GM19467 (cell line): Measurements from ENCODE around the gene TP53AIP1.

Experiments used
- ATAC-seq: cut with Tn5 transposase; IDR thresholded peaks from one replicate; pipeline ENCODE4 v1.9.1; 2021; ENCODE audit warnings: mild to moderate bottlenecking, moderate library complexity; ENCODE audit not compliant: unreplicated experiment

Gene TP53AIP1

DNA sequence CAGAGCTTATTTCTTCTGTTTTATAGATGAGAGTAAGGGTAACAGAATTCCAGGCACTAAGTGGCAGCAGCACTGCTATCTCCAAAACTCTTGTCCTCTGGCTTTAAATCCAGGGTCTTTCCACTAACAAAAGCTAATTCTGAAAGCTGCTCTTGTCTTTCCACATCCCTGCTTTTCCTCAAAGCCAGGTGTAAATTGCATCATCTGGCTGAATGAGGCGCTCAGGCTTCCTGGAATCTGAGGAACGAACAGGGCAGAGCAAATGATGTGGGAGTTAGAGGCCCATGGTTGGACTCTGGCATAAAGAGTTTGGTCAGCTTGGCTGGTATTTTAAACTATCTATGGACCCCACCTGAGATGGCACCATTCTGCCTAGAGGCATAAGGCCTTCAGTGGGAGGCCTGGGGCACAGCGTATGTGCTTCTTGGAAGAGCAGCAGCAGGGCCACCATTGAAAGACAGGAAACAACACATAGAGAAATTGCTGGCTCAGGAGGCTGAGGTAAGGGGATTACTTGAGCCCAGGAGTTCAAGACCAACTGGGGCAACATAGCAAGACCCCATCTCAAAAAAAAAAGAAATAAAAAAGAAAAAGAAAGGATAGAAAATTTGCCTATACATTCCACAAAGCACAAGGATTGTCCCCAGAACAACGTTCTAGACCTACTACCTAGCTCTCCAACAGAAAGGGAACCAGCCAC lies 49.7 kb downstream of the TP53AIP1 start:
- ATAC-seq, result no peak

DNA sequence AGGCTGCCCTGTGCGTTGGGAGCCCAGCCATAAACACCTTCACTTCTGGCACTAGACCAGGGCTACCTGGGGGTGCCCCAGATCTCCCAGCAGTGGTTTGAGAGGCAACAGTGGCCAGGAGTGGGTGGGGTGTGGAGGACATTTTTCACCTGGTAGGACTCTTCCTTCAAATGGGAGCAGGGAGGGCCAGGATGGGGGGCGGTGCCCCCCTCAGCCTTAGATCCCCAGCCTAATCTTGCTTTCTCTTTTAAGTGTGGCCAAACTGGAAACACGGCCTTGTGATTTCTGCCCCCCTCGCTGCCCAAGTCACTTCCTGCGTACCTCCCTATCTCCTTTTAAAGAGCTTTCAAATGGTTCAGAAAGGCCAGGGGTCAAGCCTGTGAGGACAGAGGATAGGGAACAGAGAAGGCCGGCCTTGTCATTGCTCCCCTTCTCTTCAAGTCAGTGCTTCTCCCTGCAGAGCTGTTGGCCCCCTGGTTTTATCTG lies 50.7 kb downstream of the TP53AIP1 start:
- ATAC-seq, result no peak

DNA sequence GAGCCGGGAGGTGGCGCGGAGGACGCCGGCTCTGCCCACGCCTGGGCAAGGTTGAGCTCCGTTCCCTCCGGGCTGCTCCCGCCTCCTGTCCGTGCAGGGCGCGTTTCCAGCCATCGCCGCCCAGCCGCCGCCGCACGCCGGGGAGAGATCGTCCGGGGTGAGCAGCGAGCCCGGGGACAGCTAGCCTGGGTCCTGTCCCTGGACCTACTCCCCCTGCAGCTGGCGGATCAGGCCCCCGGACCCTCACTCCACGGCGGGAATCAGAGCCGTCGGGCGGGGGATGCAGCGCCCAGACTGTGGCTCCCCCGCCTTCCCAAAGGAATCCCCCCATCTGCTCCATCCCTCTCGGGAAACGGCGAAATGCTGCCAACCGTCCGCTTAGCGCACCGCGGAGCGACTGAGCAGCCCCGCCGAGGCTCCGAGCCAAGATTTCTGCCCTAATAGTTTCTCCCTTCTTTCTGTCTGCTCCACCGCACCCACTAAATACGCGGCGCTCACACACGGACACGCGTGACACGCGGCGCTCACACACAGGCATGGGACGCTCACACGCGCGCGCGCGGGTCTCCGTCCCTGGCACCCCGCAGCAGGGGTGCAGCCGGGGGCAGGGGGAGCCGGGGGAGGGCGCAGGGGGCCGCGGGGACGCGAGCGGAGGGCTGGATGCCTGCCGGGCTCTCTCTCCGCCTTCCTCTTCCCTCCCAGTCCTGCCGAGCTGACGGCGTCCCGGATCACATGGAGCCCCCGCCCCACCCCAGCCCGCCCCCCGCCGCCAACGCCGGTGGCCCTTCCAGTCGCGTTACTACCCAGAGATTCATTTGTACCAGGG lies 51.9 kb downstream of the TP53AIP1 start, which contains the start of gene KCNJ5:
Gene KCNJ5, plus strand, starts transcription at position 814 of the 826 bp plus-strand sequence. CDS start 19,918 bp downstream, outside the sequence.
- ATAC-seq, result no peak

DNA sequence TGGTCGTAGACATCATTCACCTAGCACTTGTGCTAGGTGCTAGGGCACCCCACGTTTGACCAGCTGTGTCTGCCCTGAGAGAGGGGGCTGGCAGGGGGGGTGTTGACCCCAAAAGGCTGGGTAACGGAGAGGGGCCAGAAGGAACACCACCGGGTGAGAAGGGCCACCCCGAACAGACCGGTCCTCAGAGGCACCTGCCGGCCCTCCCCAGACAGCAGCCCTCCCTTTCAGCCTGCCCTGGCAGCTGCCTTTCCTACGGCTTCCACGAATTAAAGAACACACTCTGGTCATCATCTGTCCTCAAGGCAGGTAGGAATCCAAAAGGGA lies 52.5 kb downstream of the TP53AIP1 start:
- no peak for ATAC-seq

DNA sequence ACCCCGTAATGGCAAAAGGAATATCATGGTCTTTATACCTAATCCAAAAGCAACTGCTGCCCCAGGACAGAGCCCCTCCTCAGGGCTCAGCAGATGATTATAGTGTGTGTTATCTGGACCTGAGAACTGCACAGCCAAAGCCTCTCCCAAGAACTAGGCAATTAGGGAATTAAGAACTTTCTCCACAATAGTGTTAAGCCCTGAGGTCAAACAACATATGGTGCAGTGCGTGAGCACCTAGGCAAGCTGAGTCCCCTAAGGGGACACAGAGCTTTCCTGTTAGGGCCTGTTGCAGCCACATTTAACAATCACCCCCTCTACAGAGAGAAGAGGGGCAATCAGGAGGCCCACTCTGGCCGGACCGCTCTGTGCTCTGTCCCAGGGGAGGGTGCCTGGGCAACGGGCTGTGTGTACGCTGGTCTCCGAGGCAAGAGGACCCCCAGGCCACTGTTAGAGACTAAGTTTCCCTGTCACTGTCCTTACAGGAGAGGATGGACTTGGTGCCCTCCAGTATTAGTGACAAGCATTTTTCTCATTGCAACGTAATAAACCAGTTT lies 52.9 kb downstream of the TP53AIP1 start:
- no peak for ATAC-seq

DNA sequence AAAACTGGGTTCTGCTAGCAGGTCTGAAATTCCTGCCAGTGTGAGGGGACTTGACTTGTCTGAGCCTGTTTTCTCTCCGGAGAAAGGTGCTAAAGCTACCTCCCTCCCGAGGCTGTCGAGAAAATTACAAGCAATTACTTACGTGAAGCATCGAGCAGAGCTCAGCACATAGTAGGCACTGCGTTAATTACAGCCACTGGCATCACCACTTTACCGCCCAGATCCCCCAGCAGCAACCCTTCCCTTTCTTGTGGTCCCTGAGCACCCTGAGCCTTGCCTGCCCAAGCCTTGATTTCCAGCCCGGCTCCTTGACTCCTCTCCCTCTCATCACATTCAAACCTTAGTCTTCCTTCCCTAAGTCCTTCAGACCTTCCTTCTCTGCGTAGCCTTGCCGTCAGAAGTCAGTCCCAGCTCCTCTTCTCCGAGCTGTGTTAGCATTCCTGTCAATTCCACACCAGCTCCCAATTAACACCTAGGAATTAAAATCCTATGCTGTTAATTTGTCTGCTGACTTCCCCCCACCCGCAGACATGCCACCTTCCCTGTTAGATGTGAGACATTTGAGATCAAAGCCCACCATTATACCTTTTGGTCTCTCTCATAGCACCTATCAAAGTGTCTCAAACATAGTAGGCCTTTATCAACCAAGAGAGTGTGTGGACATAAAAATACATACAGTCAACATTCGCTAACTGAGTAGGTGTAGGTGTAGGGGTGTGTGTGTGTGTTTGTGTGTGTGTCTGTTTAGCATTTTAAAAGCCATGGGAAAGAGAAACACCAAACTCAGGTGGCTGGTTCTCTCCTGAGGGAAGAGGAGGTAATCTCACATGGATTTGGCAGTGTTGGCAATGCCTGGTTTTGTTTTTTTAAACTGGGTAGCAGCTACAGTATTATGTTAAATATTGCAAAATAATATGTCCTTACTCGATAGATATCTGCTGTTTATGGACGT lies 54.4 kb downstream of the TP53AIP1 start:
- no peak for ATAC-seq

DNA sequence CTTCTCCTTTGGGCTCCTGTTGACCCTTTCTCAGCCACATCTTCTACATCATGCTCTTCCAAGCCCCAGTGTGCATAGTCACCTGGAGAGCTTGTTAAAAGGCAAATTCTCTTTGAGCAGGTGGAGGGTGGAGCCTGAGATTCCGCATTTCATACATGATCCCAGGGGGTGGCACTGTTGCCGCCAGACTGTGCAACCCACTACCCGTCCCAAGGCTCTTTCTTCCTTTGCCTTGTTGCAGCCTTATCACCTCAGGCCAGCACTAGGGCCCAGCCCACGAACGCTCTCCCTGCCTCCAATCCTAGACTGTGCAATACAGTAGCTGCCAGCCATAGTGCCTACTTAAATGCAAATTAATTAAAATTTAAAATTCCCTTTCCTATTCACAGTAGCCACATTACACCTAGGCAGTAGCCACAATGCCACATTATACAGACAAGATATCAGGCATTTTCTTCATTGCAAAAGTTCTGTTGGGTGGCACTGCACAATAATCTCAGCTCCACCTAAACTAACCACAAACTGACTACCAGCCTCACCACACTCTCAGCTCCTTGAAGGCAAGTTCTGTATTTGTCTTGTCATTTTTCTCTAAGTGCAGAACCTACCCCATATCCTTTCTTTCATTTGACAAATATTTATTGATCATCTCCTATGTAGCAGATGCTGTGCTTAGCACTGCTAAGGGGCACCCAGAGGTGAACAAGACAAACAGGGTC lies 56.1 kb downstream of the TP53AIP1 start:
- no peak for ATAC-seq
